Left lung (tissue), 10 donors: Measurements from ENCODE around the gene MICU1. TPM values are rescaled to one million over a fixed set of nuclear protein-coding genes. Genes with fewer than 3 reads are reported as not detected.

ENCODE experiments used
- ATAC-seq: fragments of 200-7000 bp; cut with Tn5 transposase; one replicate; pipeline ENCODE4 v1.9.1; 2020; ENCODE audit warnings: moderate library complexity
- DNase-seq, 4 donors: peaks; one replicate each; pipeline ENCODE4 v3.0.0-alpha.2; 2013 to 2020
- H3K27ac ChIP-seq, 2 donors: fragments of 200-600 bp; sonication (generic) in 1 of 2; one replicate each; pipeline versions ENCODE4 v1.5.0 to v1.8.0; 2020 to 2021
- H3K27me3 ChIP-seq, 2 donors: fragments of 200-600 bp; sonication (generic) in 1 of 2; one replicate each; pipeline versions ENCODE4 v1.5.0 to v1.8.0; 2020 to 2021
- H3K36me3 ChIP-seq, 2 donors: fragments of 200-600 bp; sonication (generic) in 1 of 2; one replicate each; pipeline versions ENCODE4 v1.5.0 to v1.8.0; 2020 to 2021
- H3K4me1 ChIP-seq, 2 donors: fragments of 200-600 bp; one replicate each; pipeline ENCODE4 v1.8.0; 2021
- H3K4me3 ChIP-seq, 2 donors: fragments of 200-600 bp; sonication (generic) in 1 of 2; one replicate each; pipeline versions ENCODE4 v1.5.0 to v1.8.0; 2020 to 2021; ENCODE audit warnings: mild to moderate bottlenecking in 1 of 2
- H3K9me3 ChIP-seq, 2 donors: fragments of 200-600 bp; sonication (generic) in 1 of 2; one replicate each; pipeline versions ENCODE4 v1.5.0 to v1.8.0; 2020 to 2021
- intact Hi-C, 2 donors: fragments of 100-400 bp; cut with DNase I; formaldehyde crosslinking; loops; one replicate each; pipeline versions ENCODE4 v1.11.2 to v1.14.2; 2022
- polyA plus RNA-seq, 6 donors: library from polyadenylated mRNA; unstranded; fragments of 120-200 nt; gene quantifications; one replicate each; pipeline ENCODE4 v1.2.1, GENCODE V29; 2013; ENCODE audit not compliant: insufficient read length in 6 of 6
- total RNA-seq, 2 donors: library from RNA; stranded (reverse); fragmentation: NEBNext Ultra II Directional; extraction: Animal tissue kit (Norgen Biotek cat#: 25700); gene quantifications; one replicate each; pipeline ENCODE4 v1.2.1, GENCODE V29; 2021
- TF ChIP-seq, protein P1 (sequence below), 2 donors: fragments of 200-600 bp; sonication (generic) in 1 of 2; IDR thresholded peaks; one replicate each; pipeline versions ENCODE4 v1.5.0 to v1.8.0; 2021; ENCODE audit warnings: antibody characterized with exemption in 2 of 2
- donor health status: DM: no; HTN: yes; CAD: no.
- donor health status: DM: no; HTN: no; CAD: no.

MICU1 gene
- total and polyA plus RNA-seq, 8 donors: 49.8 to 67.4 (median 56.0) TPM

DNA sequence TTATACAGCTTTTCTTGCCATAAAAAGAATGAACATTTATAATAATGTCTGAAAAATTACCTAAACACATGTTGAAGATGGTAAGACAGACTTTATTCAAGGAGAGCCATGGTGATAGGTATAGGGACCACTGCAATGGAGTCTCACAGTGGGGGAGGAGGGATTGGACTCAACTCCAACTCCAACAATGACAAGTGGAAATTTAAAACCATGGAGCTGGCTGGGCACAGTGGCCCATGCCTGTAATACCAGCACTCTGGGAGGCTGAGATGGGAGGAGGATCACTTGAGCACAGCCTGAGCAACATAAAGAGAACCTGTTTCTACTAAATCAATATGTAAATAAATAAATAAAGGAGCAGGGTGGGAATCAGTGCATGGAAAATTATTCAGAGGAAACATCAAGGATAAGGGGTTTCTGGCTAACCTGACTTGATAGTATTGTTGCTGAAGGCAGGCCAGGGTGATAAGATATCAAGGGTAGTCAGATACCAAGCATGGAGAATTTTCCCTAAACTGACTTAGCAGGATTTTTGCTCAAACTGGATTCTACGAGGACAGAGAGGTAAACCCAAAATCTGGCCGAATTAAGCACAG is 19.5 kb upstream of the MICU1 start:
- Histone ChIP-seq H3K9me3 (no peaks in the 10 kb centered on the region), H3K4me1 (no peaks in the 10 kb centered on the region), H3K27ac (no peak overlapping the region), H3K27me3 (no peaks in the 10 kb centered on the region), H3K4me3 (no peak overlapping the region), H3K36me3 (no peaks in the 10 kb centered on the region)
- no peak for ATAC-seq
- DNase-seq: no peak
- TF ChIP-seq, protein P1, sequence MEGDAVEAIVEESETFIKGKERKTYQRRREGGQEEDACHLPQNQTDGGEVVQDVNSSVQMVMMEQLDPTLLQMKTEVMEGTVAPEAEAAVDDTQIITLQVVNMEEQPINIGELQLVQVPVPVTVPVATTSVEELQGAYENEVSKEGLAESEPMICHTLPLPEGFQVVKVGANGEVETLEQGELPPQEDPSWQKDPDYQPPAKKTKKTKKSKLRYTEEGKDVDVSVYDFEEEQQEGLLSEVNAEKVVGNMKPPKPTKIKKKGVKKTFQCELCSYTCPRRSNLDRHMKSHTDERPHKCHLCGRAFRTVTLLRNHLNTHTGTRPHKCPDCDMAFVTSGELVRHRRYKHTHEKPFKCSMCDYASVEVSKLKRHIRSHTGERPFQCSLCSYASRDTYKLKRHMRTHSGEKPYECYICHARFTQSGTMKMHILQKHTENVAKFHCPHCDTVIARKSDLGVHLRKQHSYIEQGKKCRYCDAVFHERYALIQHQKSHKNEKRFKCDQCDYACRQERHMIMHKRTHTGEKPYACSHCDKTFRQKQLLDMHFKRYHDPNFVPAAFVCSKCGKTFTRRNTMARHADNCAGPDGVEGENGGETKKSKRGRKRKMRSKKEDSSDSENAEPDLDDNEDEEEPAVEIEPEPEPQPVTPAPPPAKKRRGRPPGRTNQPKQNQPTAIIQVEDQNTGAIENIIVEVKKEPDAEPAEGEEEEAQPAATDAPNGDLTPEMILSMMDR (IDR thresholded peaks at IDR 0.05): no peak
- intact Hi-C loops: no loop called here

DNA sequence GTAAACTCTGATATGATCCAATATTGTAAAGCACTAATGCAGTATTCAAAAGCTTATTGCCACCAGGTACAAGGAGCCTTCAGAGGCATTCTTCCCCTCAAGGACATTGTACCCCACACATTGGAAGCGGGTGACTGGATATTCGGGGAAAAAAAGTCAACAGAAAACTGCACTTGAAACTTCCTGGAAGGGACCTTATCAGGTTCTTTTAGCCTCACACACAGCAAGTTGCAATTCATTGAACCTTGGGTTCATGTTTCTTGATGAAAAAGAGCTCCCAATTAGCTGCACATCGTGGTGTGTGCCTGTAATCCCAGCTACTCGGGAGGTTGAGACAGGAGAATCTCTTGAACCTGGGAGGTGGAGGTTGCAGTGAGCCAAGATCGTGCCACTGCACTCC is 16.4 kb upstream of the MICU1 start:
- Histone ChIP-seq H3K4me1 (peaks cover 0 to 10% of the 10 kb centered on the region in 2 donors), H3K36me3 (no peaks in the 10 kb centered on the region), H3K27ac (no peak overlapping the region), H3K27me3 (no peaks in the 10 kb centered on the region), H3K9me3 (no peaks in the 10 kb centered on the region), H3K4me3 (no peak overlapping the region)
- ATAC-seq (no peak), DNase-seq (no peak)
- intact Hi-C loops: no loop called here
- TF ChIP-seq, protein P1 (IDR thresholded peaks at IDR 0.05): no peak

DNA sequence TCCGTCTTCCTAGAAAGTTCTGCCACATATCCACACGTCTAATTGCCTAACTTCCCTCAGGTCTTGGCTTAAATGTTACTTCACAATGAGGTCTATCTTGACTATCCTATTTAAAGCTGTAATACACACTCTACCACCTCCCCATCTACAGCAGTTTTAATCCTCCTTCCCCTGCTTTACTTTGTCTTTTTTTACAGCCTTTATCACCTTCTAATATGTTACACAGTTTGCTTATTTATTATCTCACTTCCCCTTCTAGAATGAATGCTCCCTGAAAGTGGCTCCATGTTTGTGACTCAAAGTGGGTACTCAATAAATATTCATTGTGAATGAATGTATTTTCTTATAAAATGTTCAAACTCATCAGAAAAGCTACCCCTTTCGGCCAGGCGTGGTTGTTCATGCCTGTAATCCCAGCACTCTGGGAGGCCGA is 13.6 kb upstream of the MICU1 start:
- H3K4me1 ChIP-seq: peaks cover 0 to 13% of the 10 kb centered on the region in 2 donors
- H3K4me3 ChIP-seq: no peak overlapping the region
- no peaks in the 10 kb centered on the region for H3K9me3 ChIP-seq
- TF ChIP-seq, protein P1 (IDR thresholded peaks at IDR 0.05): no peak
- DNase-seq (no peak), ATAC-seq (no peak)
- H3K27ac ChIP-seq: no peak overlapping the region
- H3K27me3 ChIP-seq: no peaks in the 10 kb centered on the region
- H3K36me3 ChIP-seq: no peaks in the 10 kb centered on the region
- intact Hi-C loops: no loop called here

DNA sequence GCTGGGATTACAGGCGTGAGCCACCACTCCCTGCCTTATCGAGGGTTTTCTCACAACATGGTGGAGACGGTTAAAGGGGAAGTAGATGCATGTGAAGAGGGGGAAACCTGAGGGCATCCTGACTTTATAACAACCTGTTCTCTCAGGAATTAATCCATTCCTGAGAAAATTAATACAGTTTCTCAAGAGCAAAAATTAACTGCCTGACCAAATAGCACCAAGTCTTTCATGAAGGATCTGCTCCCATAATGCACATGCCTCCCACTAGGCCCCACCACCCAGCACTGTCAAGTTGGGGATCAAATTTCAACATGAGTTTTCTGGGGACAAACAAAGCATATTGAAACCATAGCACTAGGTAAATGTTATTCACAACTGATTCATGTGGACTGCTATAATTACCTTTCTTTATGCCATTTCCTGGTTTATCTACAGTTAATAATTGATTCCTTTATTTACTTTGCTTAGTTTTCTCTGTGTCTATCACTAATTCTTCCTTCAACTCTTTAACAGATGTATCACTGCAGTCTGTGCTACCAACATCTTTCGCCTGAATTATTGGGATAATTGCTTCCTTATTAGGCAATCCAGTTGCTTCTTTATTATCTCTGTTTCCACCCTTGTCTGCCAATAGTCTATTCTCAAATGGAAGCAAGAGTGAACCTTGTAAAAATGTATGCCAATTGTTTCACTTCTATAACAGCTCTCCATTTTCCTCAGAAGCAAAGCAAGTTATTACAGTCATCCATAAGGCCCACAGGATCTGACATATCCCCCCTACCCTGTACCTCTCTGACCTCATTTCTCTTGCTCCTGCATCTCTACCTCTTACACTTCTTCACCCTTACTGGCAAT is 12.9 kb upstream of the MICU1 start:
- no peaks in the 10 kb centered on the region for H3K27me3 ChIP-seq
- TF ChIP-seq, protein P1 (IDR thresholded peaks at IDR 0.05): no peak
- peak; percentile 17 for ATAC-seq
- H3K4me3 ChIP-seq: no peak overlapping the region
- H3K9me3 ChIP-seq: no peaks in the 10 kb centered on the region
- intact Hi-C loops: no loop called here
- no peak overlapping the region for H3K27ac ChIP-seq
- DNase-seq: peak in 1 of 4 donors; percentile 24
- peaks cover 0 to 13% of the 10 kb centered on the region in 2 donors for H3K4me1 ChIP-seq
- no peaks in the 10 kb centered on the region for H3K36me3 ChIP-seq

DNA sequence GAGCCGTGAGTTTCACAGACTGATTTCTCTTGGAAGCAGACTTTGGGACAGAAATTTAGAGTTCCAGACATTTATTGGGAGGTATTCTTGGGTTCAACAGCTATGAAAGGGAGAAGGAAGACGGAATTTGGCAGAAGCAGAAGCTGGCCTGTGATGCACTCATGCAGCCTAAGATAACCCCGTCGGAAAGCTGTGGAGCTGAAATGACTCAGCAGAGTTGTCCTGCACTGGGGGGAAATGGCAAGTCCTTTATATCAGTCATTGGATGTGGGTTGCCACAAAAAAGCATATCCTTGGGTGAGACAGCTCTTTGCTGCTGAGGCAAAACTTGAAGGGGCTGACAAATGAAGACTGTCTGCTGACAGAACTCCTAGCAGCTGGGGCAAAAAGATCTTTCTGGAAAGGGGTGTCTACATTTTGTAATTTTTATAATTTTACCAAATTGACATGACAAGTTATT is 11.5 kb upstream of the MICU1 start:
- Histone ChIP-seq H3K4me1 (peaks cover 0 to 13% of the 10 kb centered on the region in 2 donors), H3K27me3 (no peaks in the 10 kb centered on the region), H3K27ac (no peak overlapping the region), H3K4me3 (no peak overlapping the region), H3K36me3 (no peaks in the 10 kb centered on the region), H3K9me3 (no peaks in the 10 kb centered on the region)
- ATAC-seq: peak; percentile 83
- DNase-seq: peak in 1 of 4 donors; percentile 57
- intact Hi-C loops: no loop called here
- TF ChIP-seq, protein P1 (IDR thresholded peaks at IDR 0.05): no peak
